NCI-H526 treated with DMSO at 0.1 percent for 48 hours (cell line): Measurements from ENCODE around the gene MAP2K5.

Experiments used
- DNase-seq: peaks from one replicate; lab custom pipeline; 2025; lab: John Stamatoyannopoulos, UW

The MAP2K5 gene

DNA sequence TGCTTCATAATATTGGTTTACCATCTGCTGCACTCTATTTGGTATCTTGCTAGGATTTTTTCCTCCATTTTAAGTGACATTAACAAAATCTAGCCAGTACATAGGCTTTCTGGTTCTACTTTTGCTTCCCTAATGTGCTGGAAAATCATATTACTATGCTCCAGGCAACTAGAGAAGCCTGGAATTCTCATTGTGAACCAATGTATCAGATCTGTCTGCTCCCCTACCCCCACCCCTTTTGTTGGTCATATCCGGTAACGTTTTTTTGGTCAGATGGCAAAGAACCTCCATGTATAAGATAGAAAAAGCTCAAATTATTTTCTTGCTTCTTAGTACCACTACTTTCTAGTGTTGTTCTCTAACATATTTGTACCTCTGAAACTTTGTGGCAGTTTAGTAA, 17.1 kb downstream of the MAP2K5 start:
- DNase-seq = no peak

DNA sequence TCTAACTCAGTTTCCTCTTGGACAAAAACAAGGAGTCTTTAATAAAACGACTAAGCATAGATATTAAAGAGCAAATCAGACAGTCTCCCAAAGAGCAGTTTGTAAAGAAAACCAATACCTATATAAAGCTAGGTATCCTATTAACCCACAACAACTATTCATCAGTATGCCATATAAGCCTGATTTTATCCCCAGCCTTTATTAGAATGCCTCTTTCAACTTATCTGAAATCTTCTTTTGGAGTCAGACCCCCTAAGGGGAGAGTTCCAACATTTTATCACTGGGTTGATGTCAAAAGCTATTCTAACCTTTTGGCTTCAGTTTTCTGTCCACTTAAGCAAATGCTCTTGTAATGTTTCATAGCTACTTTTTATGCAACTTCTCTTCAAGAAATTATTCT, 17.8 kb downstream of the MAP2K5 start:
- no peak for DNase-seq

DNA sequence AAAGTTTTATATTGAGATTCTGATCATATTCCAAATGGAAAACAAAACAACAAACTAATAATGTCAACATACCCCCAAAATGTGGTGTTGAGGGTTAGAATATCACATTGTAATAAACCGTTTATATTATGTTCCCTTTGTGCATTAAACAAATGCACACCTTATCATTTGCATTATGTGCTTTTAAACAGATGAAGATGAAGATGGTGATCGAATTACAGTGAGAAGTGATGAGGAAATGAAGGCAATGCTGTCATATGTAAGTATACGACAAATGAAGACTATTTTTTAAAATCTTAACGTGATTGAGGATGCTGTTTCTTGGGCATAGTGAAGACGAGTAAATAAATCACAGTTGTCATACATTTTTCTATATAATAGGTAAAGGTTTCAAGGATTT, 20.6 kb downstream of the MAP2K5 start:
- DNase-seq = peak; percentile 80

DNA sequence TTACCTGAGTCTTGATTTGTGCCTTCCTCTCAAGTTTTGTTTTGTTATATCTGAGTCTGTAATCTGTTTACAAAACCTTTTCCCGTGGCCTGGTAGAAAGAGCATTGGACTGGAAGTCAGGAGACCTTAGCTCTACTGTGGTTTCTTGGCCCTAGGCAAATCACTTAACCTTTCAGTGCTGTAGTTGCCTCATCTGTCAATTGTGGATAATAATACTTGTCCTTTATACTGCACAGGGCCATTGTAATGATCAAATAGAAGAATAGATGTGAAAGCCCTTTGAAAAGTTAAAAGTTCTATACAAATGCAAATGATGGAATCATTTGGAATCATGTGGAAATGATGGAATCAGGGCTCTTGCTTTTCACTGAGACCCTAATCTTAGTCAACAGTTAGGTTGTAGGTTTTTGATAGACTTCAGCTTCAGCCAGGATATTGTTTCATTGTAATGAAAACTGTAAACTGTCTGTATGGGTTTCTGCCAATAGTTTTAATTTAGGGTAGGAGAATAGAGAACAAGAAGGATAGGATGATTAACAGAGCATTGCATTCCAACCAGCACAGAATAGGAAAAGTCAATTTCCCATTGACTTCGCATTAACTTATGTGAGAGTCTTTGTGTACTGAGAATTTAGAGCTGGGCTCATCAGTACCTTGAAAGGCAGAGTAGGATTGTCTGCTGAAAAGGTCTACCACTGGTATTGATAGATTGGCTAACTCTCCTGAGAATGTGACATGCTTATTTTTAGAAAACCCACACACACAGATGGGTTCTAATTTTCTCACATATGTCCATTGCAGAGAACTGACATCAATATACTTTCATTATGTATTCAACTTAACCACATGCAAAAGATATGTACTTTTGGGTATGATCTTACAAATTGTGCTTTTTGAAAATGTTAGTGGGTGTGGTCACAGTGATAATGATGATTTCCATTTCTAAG, 21.8 kb downstream of the MAP2K5 start:
- DNase-seq = peak; percentile 32

DNA sequence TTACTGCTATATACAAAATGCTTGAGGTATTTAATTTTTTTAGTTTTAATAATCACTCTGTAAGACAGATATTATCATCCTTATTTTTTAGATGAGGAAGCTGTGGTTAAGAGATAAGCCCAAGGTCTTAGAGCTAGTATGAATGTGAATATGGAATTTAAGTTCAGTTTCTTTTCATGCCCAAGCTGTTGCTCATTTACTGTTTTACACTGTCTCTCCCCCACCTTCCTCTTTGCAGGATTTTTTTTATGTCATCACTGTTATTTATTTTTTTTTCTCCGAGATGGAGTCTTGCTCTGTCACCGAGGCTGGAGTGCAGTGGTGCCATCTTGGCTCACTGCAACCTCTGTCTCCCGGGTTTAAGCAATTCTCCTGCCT, 22.5 kb downstream of the MAP2K5 start:
- DNase-seq = no peak

DNA sequence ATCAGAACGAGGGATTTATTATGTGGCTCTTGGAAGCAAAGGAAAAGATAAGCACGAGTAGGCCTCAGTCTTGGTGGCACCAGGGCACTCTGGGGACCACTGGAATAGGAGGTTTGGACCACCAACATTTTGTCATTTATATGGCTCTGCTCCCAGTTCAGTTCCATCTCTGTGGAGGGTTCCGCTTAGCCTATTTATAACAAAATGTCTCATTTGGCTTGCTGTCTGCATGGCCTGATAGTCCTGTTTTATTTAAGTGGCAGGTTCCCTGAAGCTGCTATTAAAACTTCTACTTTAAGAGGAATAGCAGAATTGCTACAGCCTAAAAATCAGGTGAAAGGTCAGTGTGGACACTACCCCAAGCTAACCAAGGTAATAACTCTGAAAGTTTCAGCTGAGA, 27.2 kb downstream of the MAP2K5 start:
- DNase-seq = no peak

DNA sequence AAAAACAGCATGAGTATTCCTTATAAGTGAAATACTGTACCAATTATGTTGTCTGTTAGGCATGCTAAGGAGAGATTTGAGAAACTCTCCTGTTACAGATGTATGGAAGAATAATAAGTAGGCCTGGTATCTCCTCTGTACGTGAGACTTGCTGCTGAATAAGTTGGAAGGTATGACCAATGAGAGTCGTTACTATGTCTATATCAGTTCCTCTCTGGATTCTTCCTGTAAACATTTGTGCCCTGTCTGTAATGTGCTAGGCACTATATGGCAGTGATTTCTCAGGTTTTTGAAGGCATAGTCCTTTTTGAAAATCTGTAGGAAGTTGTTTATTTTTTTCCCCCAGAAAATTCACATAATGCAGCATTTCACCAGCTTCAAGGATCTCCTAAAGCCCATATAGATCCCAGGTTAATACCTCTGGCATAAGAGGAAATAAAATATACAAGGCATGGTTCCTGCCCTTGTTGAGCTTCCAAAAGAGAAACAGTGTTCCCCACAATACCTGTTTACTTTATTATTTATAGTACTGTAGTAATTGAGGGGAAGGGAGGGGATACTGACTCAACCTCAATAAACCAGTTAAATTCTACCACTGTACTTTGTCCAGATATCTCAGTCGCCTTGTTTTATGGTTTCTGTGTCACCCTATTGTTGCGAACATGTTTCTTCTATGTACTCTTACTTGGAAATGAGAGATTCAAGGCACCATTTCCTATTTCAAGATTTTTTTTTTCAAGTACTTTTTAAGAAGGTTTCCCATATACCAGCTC, 28.6 kb downstream of the MAP2K5 start:
- no peak for DNase-seq

DNA sequence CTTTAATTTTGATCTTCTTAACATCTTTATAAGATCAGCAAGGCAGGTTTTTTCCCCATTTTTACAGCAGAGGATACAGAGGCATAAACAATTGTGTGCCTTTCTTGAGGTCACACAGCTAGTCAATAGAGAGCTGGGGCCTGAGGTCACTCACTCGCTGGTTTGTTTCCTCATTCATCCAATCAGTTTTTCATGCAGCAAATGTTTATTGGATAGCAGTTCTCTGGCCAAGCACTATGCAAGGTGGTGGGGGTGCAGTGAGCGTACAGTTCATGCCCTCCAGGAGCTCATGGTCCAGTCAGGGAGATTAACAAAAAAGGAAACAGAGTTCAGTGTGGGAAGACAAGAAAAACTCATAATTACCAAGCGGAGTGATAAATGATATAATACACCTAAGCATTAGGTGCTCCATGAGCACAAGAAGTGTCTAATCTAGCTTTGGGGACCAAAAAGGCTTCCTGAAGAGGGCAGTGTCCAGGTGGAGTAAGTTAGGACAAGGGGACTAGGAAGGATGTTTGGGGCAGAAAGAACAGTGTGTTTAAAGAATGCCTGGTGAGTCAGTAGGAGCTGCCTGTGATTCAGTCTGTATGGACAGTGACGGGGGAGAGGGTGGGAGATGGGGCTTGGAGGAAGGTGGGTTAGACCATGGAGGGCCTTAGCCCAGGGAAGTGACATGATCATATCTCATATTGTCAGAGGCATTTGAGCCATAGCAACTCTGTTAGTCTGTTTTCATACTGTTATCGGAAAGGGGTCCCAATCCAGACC, 29.3 kb downstream of the MAP2K5 start:
- DNase-seq = no peak

DNA sequence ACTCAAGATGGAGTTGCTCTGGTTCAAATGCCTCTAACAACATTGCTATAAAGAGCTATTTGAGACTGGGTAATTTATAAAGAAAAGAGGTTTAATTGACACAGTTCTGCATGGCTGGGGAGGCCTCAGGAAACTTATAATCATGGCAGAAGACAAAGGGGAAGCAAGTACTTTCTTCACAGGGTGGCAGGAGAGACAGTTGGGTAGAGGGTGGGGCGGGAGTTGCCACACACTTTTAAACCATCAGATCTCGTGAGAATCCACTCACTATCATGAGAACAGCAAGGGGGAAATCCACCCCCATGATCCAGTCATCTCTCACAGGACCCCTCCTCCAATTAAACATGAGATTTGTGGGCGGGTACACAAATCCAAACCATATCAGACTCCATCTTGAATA, 30.7 kb downstream of the MAP2K5 start:
- DNase-seq = no peak

DNA sequence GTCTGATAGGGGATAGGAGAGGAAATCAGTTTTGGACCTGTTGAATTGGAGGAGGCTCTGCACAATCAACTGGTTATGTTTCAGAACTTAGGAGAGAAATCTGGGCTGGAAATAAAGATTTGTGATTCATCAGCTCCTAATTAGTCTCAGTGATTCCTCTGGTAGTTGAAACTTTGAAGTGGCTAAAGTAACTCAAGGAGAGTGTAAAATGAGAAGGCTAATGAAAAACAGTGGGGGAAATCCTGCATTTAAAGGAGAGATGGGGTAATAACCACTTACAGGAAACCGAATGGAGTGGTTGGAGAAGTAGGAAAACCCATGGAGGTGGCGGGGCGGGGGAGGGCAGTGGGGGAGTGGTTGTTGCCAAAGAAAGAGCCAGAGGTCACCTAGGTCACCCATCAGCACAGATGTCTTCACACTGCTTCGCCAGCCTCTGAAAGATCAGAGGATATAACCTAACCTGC, 32.6 kb downstream of the MAP2K5 start:
- DNase-seq = no peak

DNA sequence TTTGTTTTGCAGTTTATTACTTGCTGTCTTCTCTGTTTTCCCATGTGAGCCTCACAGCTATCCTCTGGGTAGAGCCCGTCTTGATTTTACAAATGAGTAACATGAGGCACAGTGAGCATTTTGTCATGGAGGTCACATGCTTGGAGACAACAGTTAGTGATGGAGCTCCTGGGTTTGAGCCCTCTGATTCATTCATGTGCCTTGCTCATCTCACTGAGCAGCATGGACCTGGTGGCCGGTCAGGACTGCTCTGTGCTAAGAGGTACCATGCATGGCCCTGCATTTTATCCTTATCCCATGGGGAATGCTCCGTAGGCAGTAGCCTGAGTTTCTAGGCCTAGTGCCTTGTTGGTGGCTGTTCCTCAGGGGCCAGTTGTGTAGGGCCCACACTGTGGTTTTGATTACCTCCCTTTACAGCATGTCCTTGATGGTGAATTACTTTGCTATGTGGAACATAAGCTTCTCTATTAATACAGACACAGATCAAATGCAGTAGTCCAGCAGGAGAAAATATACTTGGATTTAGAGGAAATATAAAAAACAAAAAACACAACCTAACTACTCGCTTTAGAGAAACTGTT, 35.6 kb downstream of the MAP2K5 start:
- DNase-seq = no peak

DNA sequence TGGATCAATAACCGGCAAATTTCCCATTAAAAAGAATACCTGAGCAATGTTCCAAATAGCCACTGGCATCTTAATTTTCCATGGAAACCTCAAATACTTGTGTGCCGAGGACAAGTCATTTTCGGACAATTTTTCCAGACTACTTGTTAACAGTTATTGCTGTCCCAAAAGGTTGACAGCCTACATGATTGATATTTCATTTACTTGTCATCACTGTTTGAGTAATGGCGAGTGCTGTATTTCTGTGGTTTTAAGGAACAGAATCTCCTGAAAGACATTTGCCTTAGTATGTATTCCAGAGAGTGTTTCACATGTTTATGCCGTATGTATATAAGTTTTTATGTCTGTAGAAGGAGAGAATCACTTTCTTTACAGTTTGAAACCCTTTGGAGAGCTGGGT, 36.7 kb downstream of the MAP2K5 start:
- no peak for DNase-seq

DNA sequence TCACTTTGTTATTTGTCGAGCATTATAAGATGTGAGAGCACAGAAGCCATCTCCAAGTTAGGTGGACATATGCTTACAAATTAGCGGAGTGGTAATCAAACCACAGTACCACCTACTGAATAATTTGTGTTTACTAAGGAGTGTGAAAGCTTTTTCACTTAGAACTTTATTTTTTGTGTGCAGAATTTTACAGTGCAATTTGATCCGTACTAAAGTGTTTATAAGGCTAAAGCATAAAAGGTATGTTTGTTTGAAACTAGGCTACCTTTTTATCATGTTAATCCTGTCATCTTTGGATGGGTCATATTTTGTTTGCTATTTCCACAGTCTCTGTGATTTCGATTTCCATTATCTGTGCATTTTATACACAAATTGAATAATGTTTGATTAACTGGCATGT, 37.5 kb downstream of the MAP2K5 start:
- DNase-seq = no peak

DNA sequence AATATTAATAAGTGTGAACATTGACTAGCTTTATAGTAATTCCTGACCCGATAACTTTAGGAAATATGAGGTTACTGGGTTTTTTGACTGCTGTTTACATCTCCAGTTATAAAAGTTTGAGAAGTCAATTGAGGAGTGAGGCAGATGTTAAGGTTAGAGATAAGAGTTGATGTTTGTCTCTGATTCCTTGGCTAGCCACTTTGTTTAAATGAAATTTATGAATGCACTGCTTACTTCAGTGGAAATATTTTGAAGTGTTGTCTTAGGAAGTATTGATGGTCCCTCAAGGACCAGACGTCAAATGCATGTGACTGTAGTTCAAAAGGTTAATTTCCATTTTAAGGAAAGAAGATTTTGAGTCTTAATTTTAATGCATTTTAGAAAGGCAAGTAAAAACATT, 41.7 kb downstream of the MAP2K5 start:
- no peak for DNase-seq

DNA sequence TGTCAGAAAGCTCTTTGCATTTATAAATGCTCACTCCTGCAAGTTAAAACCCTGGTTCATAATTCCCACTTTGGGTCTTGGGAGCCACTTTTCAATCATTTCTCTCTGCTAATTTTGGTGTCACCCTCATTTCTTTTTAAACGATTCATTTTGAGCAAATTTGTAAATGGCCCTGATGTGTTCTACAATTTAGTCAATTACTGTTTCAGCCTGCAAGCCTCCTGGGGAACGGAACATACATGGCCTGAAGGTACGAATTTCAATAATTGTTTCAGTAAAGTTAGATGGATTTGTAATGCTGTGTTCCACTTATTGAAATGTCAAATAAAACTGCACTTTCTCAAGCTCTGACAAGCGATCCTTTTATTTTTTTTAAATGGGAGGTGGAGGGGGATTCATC, 43.2 kb downstream of the MAP2K5 start:
- no peak for DNase-seq

DNA sequence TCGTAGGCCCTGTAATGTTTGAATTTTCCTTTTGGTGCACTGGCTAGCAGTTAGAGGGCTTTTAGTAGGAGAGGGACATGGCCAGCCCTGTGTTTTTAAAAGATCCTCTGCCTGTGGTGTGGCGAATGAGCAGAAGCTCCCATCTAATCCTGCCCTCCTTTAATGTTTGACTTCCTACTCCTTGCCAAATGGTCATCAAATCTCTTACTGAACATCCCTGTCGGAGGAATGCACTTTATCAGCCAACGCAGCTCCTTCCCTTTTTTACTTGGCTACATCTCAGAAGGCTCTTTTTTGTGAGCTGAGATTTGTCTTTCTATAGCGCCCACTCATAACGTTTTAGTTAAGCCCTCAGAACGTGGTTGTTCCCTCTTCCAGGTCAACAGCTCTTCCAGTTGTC, 44.8 kb downstream of the MAP2K5 start:
- no peak for DNase-seq

DNA sequence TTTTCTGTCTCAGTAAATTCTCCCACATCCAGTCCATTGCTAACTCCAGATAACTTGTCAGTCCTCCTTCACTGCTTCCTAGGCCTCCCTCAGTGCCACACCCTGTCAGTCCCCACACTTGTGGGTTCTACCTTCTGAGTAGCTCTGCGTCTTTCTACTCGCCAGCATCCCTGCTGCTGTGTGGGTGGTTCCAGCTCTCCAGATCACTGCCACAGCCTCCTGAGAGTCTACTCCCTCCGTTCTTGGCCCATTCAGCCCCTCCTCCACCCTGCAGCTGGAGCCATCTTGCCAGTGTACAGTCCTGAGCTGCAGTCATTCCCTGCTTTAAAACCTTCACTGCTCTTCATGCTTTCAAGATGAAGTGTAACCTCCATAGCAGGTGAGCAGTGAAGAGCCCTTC, 45.3 kb downstream of the MAP2K5 start:
- no peak for DNase-seq

DNA sequence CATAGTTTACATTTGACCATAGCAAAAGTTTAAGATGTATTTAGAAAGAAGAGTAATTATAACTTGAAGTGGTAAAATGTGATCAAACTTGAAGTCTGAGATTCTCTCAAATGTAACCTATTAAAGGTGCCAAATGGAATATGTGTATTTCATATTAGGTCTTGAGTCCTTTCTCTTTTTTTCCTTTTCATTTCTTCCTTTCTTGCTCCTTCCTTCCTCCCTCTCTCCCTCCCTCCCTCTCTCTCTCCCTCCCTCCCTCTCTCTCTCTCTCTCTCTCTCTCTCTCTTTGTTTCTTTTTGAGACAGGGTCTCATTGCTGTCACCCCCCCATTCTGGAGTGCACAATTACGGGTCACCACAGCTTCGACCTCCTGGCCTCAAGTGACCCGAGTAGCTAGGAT, 47.7 kb downstream of the MAP2K5 start:
- no peak for DNase-seq

DNA sequence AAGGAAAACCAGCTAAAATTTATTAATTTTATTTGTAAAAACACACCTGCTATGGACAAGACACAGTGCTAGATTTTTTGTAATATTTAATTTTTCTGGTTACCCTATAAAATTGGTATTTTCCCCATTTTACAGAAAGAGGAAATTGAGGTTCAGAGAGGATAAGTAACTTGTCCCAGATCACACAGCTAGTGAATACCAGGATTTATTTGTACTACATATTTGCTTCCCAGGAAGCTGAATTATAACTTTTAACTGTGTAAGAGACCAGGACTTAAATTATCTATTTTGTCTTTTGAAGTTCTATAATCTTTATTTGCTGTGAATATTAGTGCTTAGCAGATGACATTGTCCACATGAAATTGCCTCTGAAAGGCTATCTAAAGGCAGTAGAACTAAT, 49.7 kb downstream of the MAP2K5 start:
- no peak for DNase-seq

DNA sequence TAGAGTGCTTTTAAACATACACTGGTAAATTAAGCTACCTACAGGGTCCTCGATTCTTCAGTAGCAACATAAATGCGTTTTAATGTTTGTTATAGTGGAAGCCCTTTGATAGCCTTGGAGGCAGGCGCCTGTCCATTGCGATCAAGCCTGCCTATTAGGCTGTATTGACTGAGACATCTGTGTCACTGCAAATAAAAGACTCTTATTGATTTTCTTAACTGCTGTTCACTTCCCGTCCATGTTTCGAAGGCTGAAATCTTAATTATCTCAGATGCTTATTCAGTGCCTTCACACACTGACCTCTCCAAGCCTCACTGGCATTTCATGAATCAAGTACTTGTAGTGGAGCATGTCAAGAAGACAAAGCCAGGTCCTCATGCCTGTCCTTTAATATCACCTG, 51.1 kb downstream of the MAP2K5 start:
- no peak for DNase-seq

DNA sequence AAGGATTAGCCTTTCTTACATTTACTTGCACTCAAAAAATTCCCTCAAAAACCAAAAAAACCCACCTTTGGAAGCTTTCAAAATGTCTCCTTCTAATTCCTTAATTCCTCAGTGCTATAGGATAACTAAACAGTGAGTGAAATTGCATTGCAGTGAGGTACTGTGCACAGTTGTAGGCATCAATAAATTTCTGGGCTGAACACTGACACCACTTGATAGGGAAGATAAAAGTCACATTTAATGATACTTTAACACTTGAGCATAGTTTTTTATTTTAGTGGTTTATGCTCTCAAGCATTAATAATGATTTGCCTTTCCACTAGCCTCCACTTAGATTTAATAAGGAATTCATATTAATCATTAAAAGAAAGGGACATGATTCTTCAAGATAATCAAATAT, 52.3 kb downstream of the MAP2K5 start:
- no peak for DNase-seq

DNA sequence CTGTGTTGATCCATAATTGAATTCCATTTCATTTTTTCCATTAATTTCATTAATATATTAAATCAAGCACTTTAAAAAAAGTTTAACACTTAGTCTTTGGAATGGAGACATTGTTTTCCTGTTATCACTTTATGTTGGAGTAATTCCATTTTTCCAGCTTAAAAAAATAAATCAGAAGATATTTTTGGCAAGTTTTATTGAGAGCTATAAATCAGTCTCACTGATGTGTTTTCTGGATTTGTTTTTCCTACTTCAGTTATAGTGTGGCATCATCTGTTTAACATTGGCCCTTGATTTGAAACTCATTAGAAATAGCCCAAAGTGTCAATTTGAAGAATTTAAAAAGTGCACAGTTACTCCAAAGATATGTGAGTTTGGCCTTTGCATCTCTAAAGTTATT, 53.1 kb downstream of the MAP2K5 start:
- no peak for DNase-seq
